GM13976 (cell line): Measurements from ENCODE around the gene DCLK1.

ENCODE experiments used
- DNase-seq: peaks from one replicate; pipeline ENCODE4 v3.0.0; 2012; ENCODE audit warnings: low spot score
- in situ Hi-C: fragments of 300-500 bp; cut with MboI; formaldehyde crosslinking; loops from one replicate; pipeline ENCODE4 v1.12.0; 2022; ENCODE audit warnings: low sequenced_read_pairs, mixed read lengths, inconsistent platforms; ENCODE audit not compliant: unreplicated experiment
- TF ChIP-seq, protein P1 (sequence below): IDR thresholded peaks from 2 replicates; pipeline ENCODE4 v1.5.1; 2012; ENCODE audit warnings: borderline replicate concordance, mild to moderate bottlenecking; ENCODE audit not compliant: insufficient read depth; ENCODE audit errors: extremely low read depth, missing control alignments, control extremely low read depth

Gene DCLK1

DNA sequence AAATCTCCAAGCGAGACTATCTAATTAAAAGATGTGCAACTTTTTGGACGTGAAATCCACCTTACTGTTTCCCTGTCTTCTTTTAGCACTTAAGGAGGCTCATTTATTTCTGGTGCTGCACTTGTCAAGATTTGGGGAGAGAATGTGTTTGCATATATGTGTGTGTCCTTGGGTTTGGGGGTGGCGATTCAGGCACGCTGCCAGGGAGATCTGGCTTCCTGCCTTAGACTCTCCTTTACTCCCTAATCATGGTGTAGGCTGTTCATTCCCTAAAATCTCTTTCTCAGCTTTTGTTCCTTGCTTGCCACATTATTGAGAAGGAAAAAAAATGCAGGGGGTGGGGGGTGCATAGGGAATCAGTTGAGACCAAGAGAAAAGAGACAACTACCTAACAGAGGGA, 271.2 kb downstream of the DCLK1 start:
- TF ChIP-seq, protein P1, sequence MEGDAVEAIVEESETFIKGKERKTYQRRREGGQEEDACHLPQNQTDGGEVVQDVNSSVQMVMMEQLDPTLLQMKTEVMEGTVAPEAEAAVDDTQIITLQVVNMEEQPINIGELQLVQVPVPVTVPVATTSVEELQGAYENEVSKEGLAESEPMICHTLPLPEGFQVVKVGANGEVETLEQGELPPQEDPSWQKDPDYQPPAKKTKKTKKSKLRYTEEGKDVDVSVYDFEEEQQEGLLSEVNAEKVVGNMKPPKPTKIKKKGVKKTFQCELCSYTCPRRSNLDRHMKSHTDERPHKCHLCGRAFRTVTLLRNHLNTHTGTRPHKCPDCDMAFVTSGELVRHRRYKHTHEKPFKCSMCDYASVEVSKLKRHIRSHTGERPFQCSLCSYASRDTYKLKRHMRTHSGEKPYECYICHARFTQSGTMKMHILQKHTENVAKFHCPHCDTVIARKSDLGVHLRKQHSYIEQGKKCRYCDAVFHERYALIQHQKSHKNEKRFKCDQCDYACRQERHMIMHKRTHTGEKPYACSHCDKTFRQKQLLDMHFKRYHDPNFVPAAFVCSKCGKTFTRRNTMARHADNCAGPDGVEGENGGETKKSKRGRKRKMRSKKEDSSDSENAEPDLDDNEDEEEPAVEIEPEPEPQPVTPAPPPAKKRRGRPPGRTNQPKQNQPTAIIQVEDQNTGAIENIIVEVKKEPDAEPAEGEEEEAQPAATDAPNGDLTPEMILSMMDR, result no peak
- in situ Hi-C loops, result no loop called here
- no peak for DNase-seq

DNA sequence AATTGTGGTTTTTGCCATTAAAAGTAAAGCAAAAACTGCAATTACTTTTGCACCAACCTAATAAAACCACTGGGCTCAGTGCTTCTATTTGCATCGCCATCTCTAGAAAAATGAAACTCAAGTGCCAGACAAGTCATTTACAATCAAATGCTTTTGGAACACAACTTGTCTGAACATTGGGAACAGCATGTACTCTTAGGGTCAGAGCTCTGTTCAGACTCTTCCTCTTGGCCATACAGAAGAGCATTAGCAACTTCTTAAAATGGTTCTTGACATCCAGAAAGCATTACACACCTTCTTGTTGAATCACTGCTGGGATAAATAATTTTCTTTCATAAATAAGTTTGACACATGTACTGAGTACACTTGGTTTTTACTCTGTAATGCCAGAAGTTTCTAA, 272.5 kb downstream of the DCLK1 start:
- in situ Hi-C loops, result no loop called here
- TF ChIP-seq, protein P1, result no peak
- DNase-seq, result no peak

DNA sequence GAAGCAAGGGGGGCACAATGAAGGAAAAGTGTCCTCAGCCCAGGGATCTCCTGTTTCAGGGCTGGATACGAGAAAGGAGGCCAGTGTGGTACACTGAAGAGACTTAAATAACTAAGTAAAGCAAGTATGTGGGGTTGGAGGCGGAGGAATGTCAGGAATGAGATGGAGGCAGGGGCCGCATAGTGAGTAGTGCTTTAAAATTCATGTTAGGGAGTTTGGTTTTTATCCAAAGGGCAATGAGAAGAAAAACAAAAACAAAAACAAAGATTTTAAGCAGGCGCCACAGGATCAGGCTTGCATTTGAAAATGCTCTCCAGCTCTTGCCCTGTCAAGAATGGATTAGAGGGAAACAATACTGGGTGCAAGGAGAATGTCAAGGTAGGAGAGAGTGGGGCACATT, 273.4 kb downstream of the DCLK1 start:
- in situ Hi-C loops, result no loop called here
- DNase-seq, result no peak
- TF ChIP-seq, protein P1, result no peak

DNA sequence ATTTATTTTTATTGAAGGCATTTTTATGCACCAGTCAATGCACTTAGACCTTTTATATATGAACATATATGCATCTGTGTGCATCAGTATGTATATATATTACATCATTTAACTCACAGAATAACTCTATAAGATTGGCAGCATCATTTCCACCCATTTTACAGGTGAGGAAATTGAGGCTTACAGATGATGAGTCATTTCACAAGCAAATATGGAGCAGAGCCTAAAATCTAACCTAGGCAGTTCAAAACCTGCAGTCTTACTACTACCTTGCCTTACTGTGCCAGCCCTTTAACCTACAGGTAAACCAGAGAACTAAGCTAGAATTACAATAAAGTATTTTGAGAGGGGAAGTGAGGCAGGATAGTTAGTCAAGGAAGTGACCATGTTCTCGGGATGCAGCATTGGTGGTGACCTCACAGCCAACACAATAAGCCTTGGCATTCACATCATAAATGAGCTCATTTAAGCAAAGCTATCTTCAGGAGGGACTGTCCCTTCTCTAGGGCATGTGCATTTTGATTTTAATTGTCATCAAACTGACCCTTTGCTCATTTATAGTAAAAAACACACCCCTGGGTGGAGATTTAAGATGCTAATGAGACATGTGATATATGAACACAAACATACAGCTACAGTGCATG, 274.3 kb downstream of the DCLK1 start:
- no peak for DNase-seq
- in situ Hi-C loops, result no loop called here
- TF ChIP-seq, protein P1, result no peak

DNA sequence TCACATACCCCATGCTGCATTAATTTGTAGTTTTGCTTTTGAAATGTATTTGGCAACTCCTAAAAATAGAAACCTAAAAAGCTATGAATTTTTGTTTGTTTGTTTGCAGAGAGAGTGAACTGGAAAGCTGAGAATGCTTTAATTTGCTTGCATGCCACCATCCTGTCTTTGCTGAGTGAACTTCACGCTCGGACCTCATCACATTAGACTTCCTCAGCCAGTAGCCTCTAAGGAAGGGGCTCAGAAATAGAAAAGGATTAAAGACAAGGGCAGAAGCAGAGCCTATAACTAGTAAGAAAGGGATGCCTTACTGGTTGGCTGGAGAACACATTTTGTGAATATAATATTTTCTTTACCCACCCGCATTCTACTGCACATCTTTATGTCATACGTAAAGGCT, 275.1 kb downstream of the DCLK1 start:
- DNase-seq, result no peak
- TF ChIP-seq, protein P1, result no peak
- in situ Hi-C loops, result no loop called here

DNA sequence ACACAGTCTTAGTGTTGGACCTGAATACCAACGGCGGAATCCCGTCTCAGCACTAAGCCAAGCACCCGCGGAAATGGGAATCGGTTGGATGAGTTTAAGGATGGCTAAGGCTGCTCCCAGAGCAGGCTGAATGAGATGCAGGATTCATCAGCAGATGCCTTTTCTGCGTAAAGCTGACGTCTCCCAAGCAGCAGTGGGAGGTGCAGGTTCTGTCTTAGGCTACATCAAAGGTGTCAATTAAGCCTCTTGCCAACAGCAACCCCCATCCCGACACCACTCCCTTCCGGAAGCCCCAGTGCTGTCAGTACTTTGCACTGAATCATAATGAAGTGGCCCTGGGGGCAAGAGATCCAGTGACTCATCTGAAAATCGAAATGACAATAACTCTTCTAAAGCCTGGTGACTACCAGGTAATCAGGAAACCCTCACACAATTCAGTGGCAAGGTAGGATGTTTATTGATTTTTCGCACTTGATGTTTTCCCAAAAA, 275.6 kb downstream of the DCLK1 start:
- DNase-seq, result no peak
- TF ChIP-seq, protein P1, result no peak
- in situ Hi-C loops, result no loop called here
